GM18519 (cell line): ENCODE results near the gene SPATA1.
A peak's percentile ranks its signal among the peaks of the same experiment; 100 is the strongest.
"Not testable (repeated sequence)": the region's sequence is repeated elsewhere in the genome, so short reads cannot be mapped to it uniquely, and the experiment has no call there.

Experiments used
- ATAC-seq: cut with Tn5 transposase; IDR thresholded peaks from one replicate; pipeline ENCODE4 v1.9.1; 2021; ENCODE audit warnings: mild to moderate bottlenecking, moderate library complexity; ENCODE audit not compliant: unreplicated experiment, low FRiP score

SPATA1 gene

GRCh38 chr1:84506002-84506728 lies at the start of gene SPATA1, which contains the start of gene GNG5:
Gene SPATA1, plus strand, starts transcription at chr1:84506386. Its CDS starts 9,974 bp downstream, at chr1:84516360.
Gene GNG5, minus strand, starts transcription at chr1:84506581. Its CDS starts 490 bp downstream, at chr1:84506091.
- peak; percentile 69 for ATAC-seq

DNA sequence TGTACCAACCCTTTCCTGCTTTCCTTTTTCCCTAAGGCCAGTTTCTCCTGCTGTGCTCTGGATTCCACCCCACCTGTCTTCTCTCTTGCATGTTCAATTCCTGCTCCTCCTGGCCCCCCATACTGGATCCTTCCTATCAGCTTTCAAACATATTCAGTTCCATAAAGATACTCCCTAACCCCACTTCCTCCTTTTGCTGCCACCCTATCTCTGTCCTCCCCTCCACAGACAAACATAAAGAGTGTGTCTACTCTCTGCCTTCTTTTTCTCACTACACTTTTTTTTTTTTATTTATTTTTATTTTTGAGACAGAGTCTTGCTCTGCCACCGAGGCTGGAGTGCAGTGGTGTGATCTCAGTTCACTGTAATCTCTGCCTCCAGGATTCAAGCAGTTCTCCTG lies 44.1 kb upstream of the SPATA1 start:
- no peak for ATAC-seq

DNA sequence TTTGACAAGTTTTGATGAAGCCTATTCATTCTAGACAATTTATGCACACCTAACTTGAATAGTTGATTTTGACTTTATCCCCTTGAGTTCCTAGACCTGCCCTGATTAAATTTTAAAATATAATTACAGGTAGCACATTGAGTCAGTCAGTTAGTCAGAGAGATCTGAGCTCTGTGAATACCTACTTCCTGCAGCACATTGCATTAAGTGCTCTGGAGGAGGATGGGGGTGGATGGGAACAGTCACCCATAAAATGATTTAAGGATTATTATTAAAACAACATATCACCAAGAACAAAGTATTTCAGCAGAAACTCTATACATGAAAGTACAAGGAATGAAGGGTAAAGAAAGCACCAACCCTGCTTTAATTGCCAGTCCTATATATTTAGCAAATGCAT lies 38.9 kb upstream of the SPATA1 start:
- ATAC-seq: no peak

- no peak for ATAC-seq
Measured at GRCh38 chr1:84476225-84476624, 30.0 kb upstream of the SPATA1 start.

- peak; percentile 73 for ATAC-seq
Measured at GRCh38 chr1:84478876-84479868, 27.0 kb upstream of the SPATA1 start, which contains the start of gene RPF1. Gene RPF1, plus strand, starts transcription at chr1:84479266. Its CDS starts 16 bp downstream, at chr1:84479282.

- ATAC-seq: peak; percentile 9
Measured at GRCh38 chr1:84479998-84480397, 26.2 kb upstream of the SPATA1 start.

DNA sequence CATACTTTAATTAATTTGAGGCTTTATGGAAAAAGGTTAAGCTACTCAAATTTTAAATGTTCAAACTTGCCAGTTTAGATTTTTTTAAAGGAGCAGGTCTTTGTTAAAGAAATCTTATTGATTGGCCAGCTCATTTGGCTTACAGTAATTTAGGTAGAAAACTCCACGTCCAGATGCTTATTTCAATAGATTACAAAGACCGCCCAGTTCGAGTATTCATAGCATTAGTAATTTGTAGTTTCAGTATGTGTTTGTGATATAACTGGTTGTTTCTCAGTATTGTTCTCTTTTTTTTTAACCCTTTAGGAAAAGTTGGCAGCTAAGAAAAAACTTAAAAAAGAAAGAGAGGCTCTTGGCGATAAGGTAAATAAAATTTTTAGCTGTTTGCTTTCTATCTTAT lies 25.5 kb upstream of the SPATA1 start:
- no peak for ATAC-seq

GRCh38 chr1:84481317-84481716 lies 24.9 kb upstream of the SPATA1 start:
- ATAC-seq: no peak

DNA sequence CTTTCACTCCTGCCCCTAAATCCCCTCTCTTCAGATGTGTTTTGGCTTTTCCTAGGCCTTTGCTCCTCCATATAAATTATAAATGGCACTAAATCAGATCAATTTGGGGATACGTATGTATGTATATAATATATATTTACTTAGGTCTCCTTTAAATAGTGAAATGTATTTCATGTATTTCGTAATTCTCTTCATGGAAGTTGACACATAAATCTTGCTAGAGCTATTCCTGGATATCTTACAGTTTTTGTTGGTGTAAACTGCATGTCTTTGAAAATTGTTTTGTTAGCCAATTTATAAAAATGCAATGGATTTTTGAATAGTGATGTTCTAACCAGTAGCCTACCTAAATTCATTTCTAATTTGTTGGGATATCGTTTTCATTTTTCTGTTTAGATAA lies 18.1 kb upstream of the SPATA1 start:
- ATAC-seq: no peak

- no peak for ATAC-seq
Measured at GRCh38 chr1:84489766-84490165, 16.4 kb upstream of the SPATA1 start.

DNA sequence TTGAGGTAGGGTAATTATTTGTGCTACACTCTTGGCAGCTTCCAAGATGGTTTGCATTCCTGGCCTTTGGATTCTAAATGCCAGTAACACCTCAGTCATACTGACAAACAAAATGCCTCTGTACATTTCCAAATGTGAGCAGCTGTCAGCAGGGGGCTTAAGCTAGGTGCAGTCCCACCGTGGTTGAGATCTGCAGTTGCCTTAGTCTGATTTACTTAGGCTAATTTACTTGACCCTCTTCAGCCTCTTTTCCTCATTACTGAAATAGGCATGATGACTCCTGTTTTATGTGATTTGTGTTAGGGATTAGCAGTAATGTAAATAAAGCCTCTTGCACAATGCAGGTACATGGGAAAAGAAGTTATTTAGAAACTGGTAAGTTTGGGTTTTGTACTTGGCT lies 13.5 kb upstream of the SPATA1 start:
- ATAC-seq: no peak

DNA sequence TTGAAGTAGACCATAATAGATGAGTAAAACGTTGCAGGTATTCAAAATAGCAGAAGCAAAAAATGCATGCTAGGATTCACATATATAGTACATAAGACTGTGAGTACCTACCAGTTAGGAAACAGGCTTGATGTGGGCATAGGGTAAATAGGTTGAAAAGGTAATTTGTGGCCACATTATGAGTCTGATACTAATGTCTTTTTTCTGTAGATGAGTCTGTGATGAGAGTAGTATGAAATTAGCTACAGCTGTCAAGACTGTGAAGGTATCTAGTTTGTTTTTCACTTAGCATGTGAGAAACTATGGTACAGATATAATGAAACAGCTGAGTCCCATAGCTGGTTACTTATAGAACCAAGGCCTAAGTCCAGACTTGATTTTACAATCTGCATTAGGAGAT lies 12.4 kb upstream of the SPATA1 start:
- no peak for ATAC-seq

- no peak for ATAC-seq
Measured at GRCh38 chr1:84496498-84496897, 9.7 kb upstream of the SPATA1 start.

DNA sequence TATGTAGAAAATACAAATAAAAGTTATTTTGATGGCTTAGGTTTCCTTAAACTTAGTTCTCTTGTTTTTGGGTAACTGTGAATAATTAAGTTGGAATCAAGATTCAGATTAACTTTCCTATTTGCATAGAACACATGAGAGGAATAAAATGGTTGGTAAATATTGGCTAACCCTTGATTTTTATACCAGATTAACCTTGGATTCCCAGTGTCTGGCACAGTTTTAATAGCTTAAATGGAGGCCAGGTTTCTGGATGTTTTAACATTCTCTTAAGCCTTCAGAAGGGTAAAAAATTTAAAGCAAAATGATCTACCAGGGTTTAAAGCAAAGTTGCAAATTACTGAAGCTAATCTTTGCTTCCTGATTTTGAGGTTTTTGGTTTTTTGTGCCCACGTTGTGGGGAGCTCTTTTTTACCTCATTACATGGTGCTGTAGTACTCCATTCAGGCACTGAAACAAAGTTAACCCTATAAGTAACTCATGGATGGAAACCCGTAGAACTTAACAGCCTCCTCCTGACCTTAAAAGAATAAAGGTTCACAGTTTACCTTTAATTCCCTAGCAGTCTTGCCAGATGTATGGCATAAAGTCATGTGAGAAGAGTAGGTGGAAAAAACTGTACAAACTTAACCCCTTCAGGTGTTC lies 8.4 kb upstream of the SPATA1 start:
- ATAC-seq: no peak

DNA sequence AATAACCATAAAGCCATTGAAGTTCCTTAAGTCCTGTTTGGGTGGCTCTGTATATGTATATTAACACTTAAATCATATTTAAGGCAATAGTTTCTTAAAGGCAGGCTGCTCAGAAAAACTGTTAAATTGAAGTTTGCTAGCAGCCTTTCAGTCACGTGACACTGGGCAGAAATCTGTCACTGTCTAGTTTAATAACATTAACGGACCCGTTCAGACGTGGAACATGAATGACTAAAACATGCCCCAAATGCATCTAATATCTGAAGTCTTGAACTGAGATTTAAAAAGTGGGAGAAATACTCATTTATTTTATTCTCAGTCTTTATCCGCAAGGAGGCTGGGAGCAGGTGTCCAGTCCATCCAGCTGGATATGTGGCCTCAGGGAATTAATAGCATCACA lies 3.3 kb upstream of the SPATA1 start:
- ATAC-seq: no peak

- ATAC-seq: no peak
Measured at GRCh38 chr1:84504580-84505492, 1.4 kb upstream of the SPATA1 start.

DNA sequence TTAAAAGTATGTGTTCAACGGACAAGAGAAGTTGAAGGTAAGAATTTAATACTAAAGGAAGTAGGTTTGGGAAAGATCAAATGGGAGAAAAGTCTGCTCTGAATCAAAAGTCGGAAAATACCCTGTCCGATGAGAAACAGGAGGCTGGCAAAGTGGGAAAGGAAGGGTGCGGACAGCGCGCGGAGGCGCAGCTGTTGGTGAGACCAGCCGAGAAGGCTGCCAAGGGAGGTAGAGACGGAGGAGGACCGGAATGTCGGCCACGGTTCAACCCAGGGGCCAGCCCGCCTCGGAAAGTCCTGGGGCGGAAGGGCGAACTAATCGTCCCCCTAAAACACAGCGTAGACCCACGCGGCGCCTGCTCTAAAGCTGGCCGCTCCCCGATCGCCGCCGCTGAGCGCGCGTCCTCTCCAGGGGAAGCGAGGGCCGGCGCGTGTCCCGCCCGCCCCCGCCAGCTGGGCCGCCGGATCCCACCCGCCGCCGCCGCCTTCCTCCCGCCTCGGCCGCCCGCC lies 639 bp upstream of the SPATA1 start:
- ATAC-seq: peak; percentile 21

GRCh38 chr1:84506729-84507453 lies 705 bp downstream of the SPATA1 start:
- no peak for ATAC-seq

- not testable (repeated sequence) for ATAC-seq
Measured at GRCh38 chr1:84507887-84508286, 1.7 kb downstream of the SPATA1 start.
